LNCAP (cell line): Measurements from ENCODE around the gene FCHSD1.

Experiments
- CTCF ChIP-seq: fragments of 450-650 bp; IDR thresholded peaks from 2 replicates; pipeline ENCODE4 v1.5.1; 2017; ENCODE audit warnings: mild to moderate bottlenecking

The FCHSD1 gene

DNA sequence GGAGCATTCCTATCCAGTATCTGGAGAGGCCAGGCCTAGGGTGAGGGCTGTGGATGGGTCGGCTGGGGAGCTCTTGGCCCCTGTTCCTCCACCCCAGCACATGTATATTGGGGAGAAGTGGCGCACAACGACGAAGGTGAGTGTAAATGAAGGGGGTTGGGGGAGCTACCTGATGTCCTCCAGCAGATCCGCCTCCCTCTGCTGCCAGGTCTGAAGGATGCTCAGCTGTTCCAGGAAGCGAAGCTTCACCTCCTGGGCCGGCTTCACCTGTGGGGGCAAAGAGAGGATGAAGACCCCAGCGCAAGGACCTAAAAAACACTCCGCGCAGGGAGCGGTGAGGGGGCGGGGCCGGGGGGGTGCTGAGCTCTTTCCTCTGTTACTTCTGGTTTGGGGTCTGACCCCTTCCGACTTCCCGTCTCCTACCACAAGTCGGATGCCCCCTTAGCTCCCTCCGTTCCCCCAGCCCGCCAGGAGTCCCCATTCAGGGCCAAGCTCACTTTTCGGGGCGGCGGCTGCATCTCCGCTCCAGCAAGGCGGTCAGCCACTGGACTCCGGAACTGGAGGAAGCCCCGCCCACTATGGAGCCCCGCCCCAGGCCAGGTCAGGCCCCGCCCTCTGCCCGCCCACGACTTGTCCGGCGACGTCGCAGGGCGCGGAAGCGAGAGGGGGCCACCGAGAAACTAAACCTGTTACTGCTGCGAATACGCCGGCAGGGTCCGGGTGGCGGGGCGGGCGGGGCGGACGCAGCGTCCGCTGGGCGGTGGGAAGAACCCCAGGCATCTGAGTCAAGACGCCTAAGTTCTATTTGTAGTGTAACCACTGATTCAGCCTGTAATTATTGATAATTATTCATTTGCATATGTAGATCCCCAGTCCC lies at the start of gene FCHSD1:
FCHSD1 (minus strand) TSS at position 568 of the 877 bp plus-strand sequence; CDS start at position 518, 50 bp downstream.
- no peak for TF ChIP-seq CTCF

- no peak for TF ChIP-seq CTCF
Measured at GRCh38 chr5:141697586-141697985, 46.4 kb upstream of the FCHSD1 start.

- no peak for TF ChIP-seq CTCF
Measured at GRCh38 chr5:141696431-141696830, 45.2 kb upstream of the FCHSD1 start.

DNA sequence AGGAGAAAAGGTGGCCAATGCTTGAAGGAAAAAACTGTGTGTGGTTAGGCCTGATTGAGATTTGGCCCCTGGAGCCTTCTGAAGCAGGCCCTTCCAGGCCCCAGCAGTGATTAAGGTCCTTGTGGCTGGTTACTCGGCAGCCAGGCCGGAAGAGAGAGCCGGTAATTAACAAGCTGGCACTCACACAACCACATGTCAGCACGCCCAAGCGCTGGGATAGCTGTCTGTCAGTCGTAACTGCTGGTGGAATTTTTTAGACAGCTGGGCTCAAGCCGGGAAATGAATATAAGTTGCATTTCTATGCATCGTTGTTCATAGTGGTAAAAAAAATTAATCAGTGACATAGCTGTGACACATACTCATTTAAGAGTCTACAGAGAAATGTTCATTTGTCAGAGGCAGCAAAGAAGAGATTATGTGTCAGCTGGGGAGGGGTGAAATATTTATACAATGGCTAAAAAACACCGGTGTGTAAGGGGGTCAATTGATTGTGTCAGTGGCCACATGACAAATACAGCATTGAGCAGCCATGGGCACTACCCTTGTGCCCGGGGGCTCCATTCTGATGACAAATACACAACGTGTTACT lies 44.5 kb upstream of the FCHSD1 start:
- TF ChIP-seq CTCF: no peak

DNA sequence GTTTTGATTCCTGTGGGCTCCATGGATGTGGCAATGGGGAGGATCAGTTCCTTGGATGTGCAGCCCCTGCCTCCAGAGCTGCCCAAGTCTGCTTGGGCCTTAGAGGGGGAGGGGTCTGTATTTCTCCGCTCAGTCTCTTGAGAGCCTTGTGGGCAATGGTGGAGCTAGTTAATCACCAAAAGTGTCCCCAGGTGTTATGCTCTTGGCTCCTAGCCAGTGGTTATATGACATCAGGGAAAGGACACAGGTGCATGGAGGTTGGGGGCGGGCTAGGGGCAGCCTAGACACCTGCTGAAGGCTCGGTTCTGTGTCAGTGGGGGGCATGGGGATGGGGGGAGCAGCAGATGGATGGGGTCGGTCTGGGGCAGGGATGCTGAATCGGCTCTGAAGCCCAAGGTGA lies 43.3 kb upstream of the FCHSD1 start:
- TF ChIP-seq CTCF: no peak

GRCh38 chr5:141692919-141693725 lies 41.9 kb upstream of the FCHSD1 start:
- TF ChIP-seq CTCF: no peak

DNA sequence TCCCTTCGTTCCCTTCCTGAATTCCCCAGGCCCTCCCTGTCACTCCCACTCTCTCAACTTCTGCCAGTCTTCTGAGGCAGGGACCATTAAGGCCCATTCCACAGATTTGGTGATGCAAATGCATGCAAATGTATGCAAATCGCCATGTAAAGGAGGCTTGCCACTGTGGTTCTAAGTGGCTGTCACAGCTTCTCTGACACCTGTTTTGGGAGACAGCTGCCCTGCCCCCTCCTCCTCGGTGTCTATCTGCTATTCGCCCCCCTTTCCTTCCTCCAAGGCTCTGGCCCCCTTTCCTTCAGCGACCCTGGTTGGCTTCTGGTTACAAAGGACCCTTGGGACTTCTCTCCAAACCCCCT lies 41.3 kb upstream of the FCHSD1 start:
- no peak for TF ChIP-seq CTCF
